HepG2 (cell line): ENCODE results near the gene WIPF2. TPM values are rescaled to one million over a fixed set of nuclear protein-coding genes. Genes with fewer than 3 reads are reported as not detected.
A peak's percentile ranks its signal among the peaks of the same experiment; 100 is the strongest.

Experiments used
- ATAC-seq: fragments of 200-7000 bp; cut with Tn5 transposase; 3 replicates; pipeline ENCODE4 v1.9.1; 2020; ENCODE audit warnings: mild to moderate bottlenecking, moderate library complexity
- BruUV-seq: library from RNA; stranded (reverse); fragments of 400-500 nt; replicated peaks from 2 replicates; lab custom pipeline; 2021; lab: Mats Ljungman, UMichigan
- CTCF ChIA-PET: fragments of 300-600 bp; formaldehyde crosslinking; extraction: SDS; loops from one replicate; lab custom pipeline; 2021; ENCODE audit warnings: low total read pairs, inconsistent platforms, low intra/inter-chr PET ratio; lab: Yijun Ruan, JAX
- POLR2A ChIA-PET: fragments of 350-600 bp; sonication (Branson Sonifier 250); formaldehyde crosslinking; loops from one replicate; lab custom pipeline; 2020; ENCODE audit warnings: antibody characterized with exemption, inconsistent platforms; lab: Yijun Ruan, JAX
- DNase-seq: peaks from one replicate; pipeline ENCODE4 v3.0.0-alpha.2; 2015; ENCODE audit warnings: low spot score
- FAIRE-seq: peaks from 3 replicates; lab custom pipeline; 2011; peaks lifted over from hg19 to GRCh38; lab: Jason Lieb, UNC
- H2AFZ ChIP-seq: one replicate; pipeline ENCODE4 v1.6.1; 2011; ENCODE audit warnings: low read length, inconsistent platforms
- H3K27ac ChIP-seq: fragments of 300-600 bp; 3 replicates; pipeline ENCODE4 v1.8.0; 2011; ENCODE audit warnings: mixed run types, mild to moderate bottlenecking, mixed read lengths, low read length, inconsistent platforms; ENCODE audit not compliant: insufficient read depth; ENCODE audit errors: extremely low read length
- H3K27me3 ChIP-seq, 2 experiments: fragments of 200-600 bp in 1 of 2; 2 replicates in 1 of 2; 3 replicates in 1 of 2; pipeline versions ENCODE4 v1.6.0 to v1.8.0; 2011; ENCODE audit warnings: low read length in 2 of 2, mild to moderate bottlenecking in 2 of 2, moderate library complexity in 2 of 2, inconsistent platforms in 1 of 2; ENCODE audit not compliant: insufficient read depth in 2 of 2, control insufficient read depth in 1 of 2
- H3K36me3 ChIP-seq, 2 experiments: fragments of 200-600 bp in 1 of 2; replicated peaks in 1 of 2; 2 replicates in 1 of 2; 3 replicates in 1 of 2; pipeline versions ENCODE4 v1.5.1 to v1.8.0; 2011; ENCODE audit warnings: low read length in 2 of 2, inconsistent platforms in 1 of 2; ENCODE audit not compliant: insufficient read depth in 2 of 2, control insufficient read depth in 1 of 2
- H3K4me1 ChIP-seq: 2 replicates; pipeline ENCODE4 v1.5.1; 2012; ENCODE audit warnings: low read length, inconsistent platforms; ENCODE audit not compliant: insufficient read depth
- H3K4me2 ChIP-seq: 2 replicates; pipeline ENCODE4 v1.6.0; 2011; ENCODE audit warnings: low read depth, low read length, inconsistent platforms
- H3K4me3 ChIP-seq, 3 experiments: fragments of 200-600 bp in 1 of 3; sonication (generic), shearing (Covaris generic) in 1 of 3; replicated peaks in 1 of 3; 2 replicates each; pipeline ENCODE4 v1.5.1; 2011 to 2016; ENCODE audit warnings: low read length in 3 of 3, inconsistent platforms in 2 of 3, low read depth in 2 of 3, mild to moderate bottlenecking in 2 of 3, control low read depth in 1 of 3, mixed read lengths in 1 of 3; ENCODE audit not compliant: insufficient read depth in 1 of 3
- H3K79me2 ChIP-seq: one replicate; pipeline ENCODE4 v1.6.1; 2011; ENCODE audit warnings: low read length, inconsistent platforms; ENCODE audit not compliant: insufficient read depth
- H3K9ac ChIP-seq: 2 replicates; pipeline ENCODE4 v1.6.0; 2011; ENCODE audit warnings: mild to moderate bottlenecking, low read depth, low read length, inconsistent platforms; ENCODE audit not compliant: insufficient read depth
- H3K9me3 ChIP-seq: 2 replicates; pipeline ENCODE4 v1.5.1; 2012; ENCODE audit warnings: mild to moderate bottlenecking, low read length
- H4K20me1 ChIP-seq: 2 replicates; pipeline ENCODE4 v1.6.0; 2011; ENCODE audit warnings: inconsistent platforms, mild to moderate bottlenecking, low read length, moderate library complexity; ENCODE audit not compliant: insufficient read depth
- E2F5 ChIP-seq: sonication (generic); formaldehyde crosslinking; conservative IDR thresholded peaks from 2 replicates; pipeline ENCODE4 v1.4.0; 2020; ENCODE audit warnings: missing genetic modification reagents
- MEIS2 ChIP-seq: sonication (generic); formaldehyde crosslinking; IDR thresholded peaks from 2 replicates; pipeline ENCODE4 v1.9.0; 2021; ENCODE audit warnings: mild to moderate bottlenecking, missing genetic modification reagents
- WGBS: methylation state at CpG from one replicate; pipeline ENCODE4 v1.1.6; 2017; ENCODE audit warnings: low lambda C conversion rate; 5-methylcytosine and 5-hydroxymethylcytosine counted together
- in situ Hi-C: cut with HindIII; loops from 2 replicates; pipeline ENCODE4 v1.10.0; 2017; ENCODE audit warnings: low pct_unique_long_range_greater_than_20kb; ENCODE audit not compliant: extremely low pct_ligation_motif_present
- intact Hi-C: fragments of 100-400 bp; cut with micrococcal nuclease; formaldehyde crosslinking; loops from one replicate; pipeline ENCODE4 v1.10.0; 2022; ENCODE audit not compliant: unreplicated experiment
- polyA plus RNA-seq, 8 experiments: library from polyadenylated mRNA; depleted of rRNA in 3 of 8; stranded (reverse) in 7 of 8; unstranded in 1 of 8; fragments of >200 nt; fragmentation: Illumina TruSeq in 4 of 8; extraction: Trizol in 4 of 8; gene quantifications; 2 replicates each; pipeline versions ENCODE4 v1.2.1 to v1.2.3, GENCODE V29; 2011 to 2016; ENCODE audit warnings: low read depth in 4 of 8, missing spikeins in 1 of 8, mixed read lengths in 1 of 8; ENCODE audit not compliant: insufficient read depth in 1 of 8
- total RNA-seq, 5 experiments: library from RNA; depleted of rRNA; stranded (reverse); fragments of >200 nt; fragmentation: Illumina TruSeq; extraction: Trizol; gene quantifications; 2 replicates each; pipeline ENCODE4 v1.2.3, GENCODE V29; 2016; ENCODE audit warnings: low read depth in 1 of 5
- TF ChIP-seq, protein P1 (sequence below): sonication (generic); formaldehyde crosslinking; IDR thresholded peaks from 2 replicates; pipeline ENCODE4 v1.5.1; 2020; ENCODE audit warnings: mild to moderate bottlenecking, missing genetic modification reagents, borderline replicate concordance

Gene WIPF2
- total and polyA plus RNA-seq, 2 of the 13 experiments (the other 11 are each of a cell fraction or from before 2014, with no cell fraction given), result 7.2 to 10.8 TPM

GRCh38 chr17:40174514-40174913, 44.6 kb upstream of the WIPF2 start:
- POLR2A ChIA-PET, result interaction anchor here (0.7 to 3.0 kb wide), 4 partner anchors 10 to 34 kb away, joined by 3 to 12 read pairs (median 8); partner anchors contain the start of gene CASC3
- Histone ChIP-seq H3K4me1 (peaks cover 29% of the 10 kb centered on the region), H3K27me3 (no peaks in the 10 kb centered on the region), H3K4me3 (no peak overlapping the region), H3K36me3 (peaks cover 31 to 50% of the 10 kb centered on the region in 2 experiments), H3K4me2 (no peak overlapping the region), H3K79me2 (no peaks in the 10 kb centered on the region), H2AFZ (no peak overlapping the region), H3K27ac (peak overlapping the region; percentile 56), H3K9ac (no peak overlapping the region), H3K9me3 (no peaks in the 10 kb centered on the region), H4K20me1 (no peaks in the 10 kb centered on the region)
- 91% methylated on average over 1 of the region's 1 CpG for WGBS
- TF ChIP-seq MEIS2 (CRISPR knock-in tag) (no peak), E2F5 (CRISPR knock-in tag) (no peak)
- TF ChIP-seq, protein P1, sequence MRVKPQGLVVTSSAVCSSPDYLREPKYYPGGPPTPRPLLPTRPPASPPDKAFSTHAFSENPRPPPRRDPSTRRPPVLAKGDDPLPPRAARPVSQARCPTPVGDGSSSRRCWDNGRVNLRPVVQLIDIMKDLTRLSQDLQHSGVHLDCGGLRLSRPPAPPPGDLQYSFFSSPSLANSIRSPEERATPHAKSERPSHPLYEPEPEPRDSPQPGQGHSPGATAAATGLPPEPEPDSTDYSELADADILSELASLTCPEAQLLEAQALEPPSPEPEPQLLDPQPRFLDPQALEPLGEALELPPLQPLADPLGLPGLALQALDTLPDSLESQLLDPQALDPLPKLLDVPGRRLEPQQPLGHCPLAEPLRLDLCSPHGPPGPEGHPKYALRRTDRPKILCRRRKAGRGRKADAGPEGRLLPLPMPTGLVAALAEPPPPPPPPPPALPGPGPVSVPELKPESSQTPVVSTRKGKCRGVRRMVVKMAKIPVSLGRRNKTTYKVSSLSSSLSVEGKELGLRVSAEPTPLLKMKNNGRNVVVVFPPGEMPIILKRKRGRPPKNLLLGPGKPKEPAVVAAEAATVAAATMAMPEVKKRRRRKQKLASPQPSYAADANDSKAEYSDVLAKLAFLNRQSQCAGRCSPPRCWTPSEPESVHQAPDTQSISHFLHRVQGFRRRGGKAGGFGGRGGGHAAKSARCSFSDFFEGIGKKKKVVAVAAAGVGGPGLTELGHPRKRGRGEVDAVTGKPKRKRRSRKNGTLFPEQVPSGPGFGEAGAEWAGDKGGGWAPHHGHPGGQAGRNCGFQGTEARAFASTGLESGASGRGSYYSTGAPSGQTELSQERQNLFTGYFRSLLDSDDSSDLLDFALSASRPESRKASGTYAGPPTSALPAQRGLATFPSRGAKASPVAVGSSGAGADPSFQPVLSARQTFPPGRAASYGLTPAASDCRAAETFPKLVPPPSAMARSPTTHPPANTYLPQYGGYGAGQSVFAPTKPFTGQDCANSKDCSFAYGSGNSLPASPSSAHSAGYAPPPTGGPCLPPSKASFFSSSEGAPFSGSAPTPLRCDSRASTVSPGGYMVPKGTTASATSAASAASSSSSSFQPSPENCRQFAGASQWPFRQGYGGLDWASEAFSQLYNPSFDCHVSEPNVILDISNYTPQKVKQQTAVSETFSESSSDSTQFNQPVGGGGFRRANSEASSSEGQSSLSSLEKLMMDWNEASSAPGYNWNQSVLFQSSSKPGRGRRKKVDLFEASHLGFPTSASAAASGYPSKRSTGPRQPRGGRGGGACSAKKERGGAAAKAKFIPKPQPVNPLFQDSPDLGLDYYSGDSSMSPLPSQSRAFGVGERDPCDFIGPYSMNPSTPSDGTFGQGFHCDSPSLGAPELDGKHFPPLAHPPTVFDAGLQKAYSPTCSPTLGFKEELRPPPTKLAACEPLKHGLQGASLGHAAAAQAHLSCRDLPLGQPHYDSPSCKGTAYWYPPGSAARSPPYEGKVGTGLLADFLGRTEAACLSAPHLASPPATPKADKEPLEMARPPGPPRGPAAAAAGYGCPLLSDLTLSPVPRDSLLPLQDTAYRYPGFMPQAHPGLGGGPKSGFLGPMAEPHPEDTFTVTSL (CRISPR knock-in tag), result no peak
- intact Hi-C loops, result no loop called here
- no TSS peak for BruUV-seq
- FAIRE-seq (no peak), ATAC-seq (no peak), DNase-seq (no peak)
- CTCF ChIA-PET, result no interaction called here
- in situ Hi-C loops, result no loop called here
